Spleen (tissue), 7 donors: ENCODE data around the gene CLPX.

Experiments used
- CTCF ChIP-seq, 11 experiments: fragments of 200-600 bp in 7 of 11; fragments of 450-650 bp in 4 of 11; sonication (generic) in 4 of 11; IDR thresholded peaks in 8 of 11; conservative IDR thresholded peaks in 3 of 11; 1 replicate in 7 of 11; 2 replicates in 4 of 11; pipeline versions ENCODE4 v1.4.0 to v1.8.0; 2016 to 2021; ENCODE audit warnings: antibody characterized with exemption in 11 of 11, inconsistent platforms in 4 of 11, mild to moderate bottlenecking in 1 of 11
- POLR2AphosphoS5 ChIP-seq, 3 donors: sonication (generic); formaldehyde crosslinking; IDR thresholded peaks; one replicate each; pipeline ENCODE4 v1.5.1; 2017; ENCODE audit warnings: antibody characterized with exemption in 3 of 3
- donor health status: DM: no; HTN: no; CAD: no; lungs with moderate emphysema.
- donor health status: DM: no; HTN: no; CAD: no.
- donor health status: DM: no; HTN: no; CAD: no.

- TF ChIP-seq POLR2AphosphoS5 (IDR thresholded peaks at IDR 0.05) (no peak), CTCF (IDR thresholded peaks at IDR 0.05 in 8 of 11, conservative IDR thresholded peaks at IDR 0.05 in 3 of 11) (no peak)
These were observed 48.6 kb upstream of the CLPX start for GRCh38 chr15:65233696-65234095.
